ENCODE measurements around the gene ADCY2. TPM values are rescaled to one million over a fixed set of nuclear protein-coding genes. Genes with fewer than 3 reads are reported as not detected.

Gene ADCY2
- total RNA-seq, 1 experiment from 2014 or later: not detected

DNA sequence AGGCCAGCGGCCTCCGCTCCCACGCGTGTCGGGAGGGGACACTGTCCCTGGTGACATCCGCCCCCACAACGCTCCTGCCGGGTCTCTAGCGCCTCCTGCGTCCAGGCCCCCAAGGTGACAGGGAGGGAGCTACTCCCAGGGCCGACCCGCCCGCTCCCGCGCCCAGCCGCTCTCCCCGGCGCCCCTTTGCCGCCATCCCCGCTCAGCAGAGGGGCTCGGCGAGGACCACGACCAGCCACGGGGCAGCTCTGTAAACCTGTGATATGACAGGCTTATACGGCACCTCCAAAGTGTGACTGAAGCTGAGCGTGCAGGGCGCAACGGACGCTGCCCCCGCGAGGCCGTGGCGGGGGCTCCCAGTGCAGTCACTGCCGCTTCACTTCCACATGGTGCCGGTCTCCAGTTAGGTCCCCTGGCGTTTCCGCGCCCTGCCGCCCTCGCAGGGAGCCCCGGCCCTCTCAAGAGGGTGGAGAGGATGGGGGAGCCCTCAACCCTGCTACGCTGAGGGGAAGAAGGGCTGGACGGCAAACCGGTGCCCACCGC lies 978 bp upstream of the ADCY2 start:
- H3K4me1 Mint-ChIP-seq (ENCODE audit: insufficient read depth, unreplicated experiment): no peaks in the 10 kb centered on the region
- H3K27me3 Mint-ChIP-seq (ENCODE audit: insufficient read depth, unreplicated experiment): peaks cover 22% of the 10 kb centered on the region
- no peaks in the 10 kb centered on the region for H3K36me3 Mint-ChIP-seq (ENCODE audit: insufficient read depth, unreplicated experiment)
- intact Hi-C loops (cut with micrococcal nuclease): no loop called here
- no peak for DNase-seq (ENCODE audit: unreplicated experiment)
- TF ChIP-seq, protein P1, sequence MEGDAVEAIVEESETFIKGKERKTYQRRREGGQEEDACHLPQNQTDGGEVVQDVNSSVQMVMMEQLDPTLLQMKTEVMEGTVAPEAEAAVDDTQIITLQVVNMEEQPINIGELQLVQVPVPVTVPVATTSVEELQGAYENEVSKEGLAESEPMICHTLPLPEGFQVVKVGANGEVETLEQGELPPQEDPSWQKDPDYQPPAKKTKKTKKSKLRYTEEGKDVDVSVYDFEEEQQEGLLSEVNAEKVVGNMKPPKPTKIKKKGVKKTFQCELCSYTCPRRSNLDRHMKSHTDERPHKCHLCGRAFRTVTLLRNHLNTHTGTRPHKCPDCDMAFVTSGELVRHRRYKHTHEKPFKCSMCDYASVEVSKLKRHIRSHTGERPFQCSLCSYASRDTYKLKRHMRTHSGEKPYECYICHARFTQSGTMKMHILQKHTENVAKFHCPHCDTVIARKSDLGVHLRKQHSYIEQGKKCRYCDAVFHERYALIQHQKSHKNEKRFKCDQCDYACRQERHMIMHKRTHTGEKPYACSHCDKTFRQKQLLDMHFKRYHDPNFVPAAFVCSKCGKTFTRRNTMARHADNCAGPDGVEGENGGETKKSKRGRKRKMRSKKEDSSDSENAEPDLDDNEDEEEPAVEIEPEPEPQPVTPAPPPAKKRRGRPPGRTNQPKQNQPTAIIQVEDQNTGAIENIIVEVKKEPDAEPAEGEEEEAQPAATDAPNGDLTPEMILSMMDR (IDR thresholded peaks at IDR 0.05; ENCODE audit: unreplicated experiment): no peak
- H3K9me3 Mint-ChIP-seq (ENCODE audit: unreplicated experiment): no peaks in the 10 kb centered on the region
- H3K27ac Mint-ChIP-seq (ENCODE audit: low read depth, unreplicated experiment): no peak overlapping the region
- POLR2A ChIA-PET: no interaction called here
- CTCF ChIA-PET: interaction anchor here (1.1 kb wide), 1 partner anchor 422 kb away, joined by 4 read pairs; no protein-coding TSS in a partner anchor
- H3K4me3 Mint-ChIP-seq (ENCODE audit: unreplicated experiment): no peak overlapping the region
- no TSS peak for BruUV-seq (replicated peaks)

DNA sequence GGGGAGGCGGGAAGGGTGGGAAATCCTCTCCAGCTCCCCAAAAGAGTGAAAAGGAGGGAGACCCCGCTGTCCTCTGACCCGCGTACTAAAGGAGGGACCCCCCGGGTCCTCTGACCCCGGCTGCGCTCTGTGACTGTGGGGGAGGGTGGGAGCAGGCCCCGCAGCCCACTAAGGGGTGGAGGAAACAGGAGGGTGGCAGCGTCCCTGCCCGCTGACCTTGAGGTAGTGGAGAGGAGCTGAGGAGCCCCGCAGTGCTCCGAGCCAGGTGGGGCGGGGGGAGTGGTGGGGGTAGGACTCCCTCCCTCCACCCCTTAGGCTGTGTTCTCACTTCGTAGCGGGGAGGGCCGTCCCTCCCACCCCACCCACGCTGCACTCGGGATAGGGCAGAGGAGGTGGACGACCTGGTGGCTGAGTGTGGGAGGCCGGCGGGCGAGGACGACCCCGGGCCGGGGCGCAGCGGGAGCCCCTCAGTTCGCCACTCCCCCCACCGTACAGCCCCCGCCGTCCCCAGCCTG lies 449 bp upstream of the ADCY2 start:
- no peak for DNase-seq (ENCODE audit: unreplicated experiment)
- no TSS peak for BruUV-seq (replicated peaks)
- H3K27me3 Mint-ChIP-seq (ENCODE audit: insufficient read depth, unreplicated experiment): peaks cover 22% of the 10 kb centered on the region
- CTCF ChIA-PET: interaction anchor here (1.1 kb wide), 1 partner anchor 421 kb away, joined by 4 read pairs; no protein-coding TSS in a partner anchor
- POLR2A ChIA-PET: no interaction called here
- H3K4me1 Mint-ChIP-seq (ENCODE audit: insufficient read depth, unreplicated experiment): no peaks in the 10 kb centered on the region
- H3K36me3 Mint-ChIP-seq (ENCODE audit: insufficient read depth, unreplicated experiment): no peaks in the 10 kb centered on the region
- H3K4me3 Mint-ChIP-seq (ENCODE audit: unreplicated experiment): no peak overlapping the region
- TF ChIP-seq, protein P1 (IDR thresholded peaks at IDR 0.05; ENCODE audit: unreplicated experiment): no peak
- no peak overlapping the region for H3K27ac Mint-ChIP-seq (ENCODE audit: low read depth, unreplicated experiment)
- intact Hi-C loops (cut with micrococcal nuclease): no loop called here
- H3K9me3 Mint-ChIP-seq (ENCODE audit: unreplicated experiment): no peaks in the 10 kb centered on the region

DNA sequence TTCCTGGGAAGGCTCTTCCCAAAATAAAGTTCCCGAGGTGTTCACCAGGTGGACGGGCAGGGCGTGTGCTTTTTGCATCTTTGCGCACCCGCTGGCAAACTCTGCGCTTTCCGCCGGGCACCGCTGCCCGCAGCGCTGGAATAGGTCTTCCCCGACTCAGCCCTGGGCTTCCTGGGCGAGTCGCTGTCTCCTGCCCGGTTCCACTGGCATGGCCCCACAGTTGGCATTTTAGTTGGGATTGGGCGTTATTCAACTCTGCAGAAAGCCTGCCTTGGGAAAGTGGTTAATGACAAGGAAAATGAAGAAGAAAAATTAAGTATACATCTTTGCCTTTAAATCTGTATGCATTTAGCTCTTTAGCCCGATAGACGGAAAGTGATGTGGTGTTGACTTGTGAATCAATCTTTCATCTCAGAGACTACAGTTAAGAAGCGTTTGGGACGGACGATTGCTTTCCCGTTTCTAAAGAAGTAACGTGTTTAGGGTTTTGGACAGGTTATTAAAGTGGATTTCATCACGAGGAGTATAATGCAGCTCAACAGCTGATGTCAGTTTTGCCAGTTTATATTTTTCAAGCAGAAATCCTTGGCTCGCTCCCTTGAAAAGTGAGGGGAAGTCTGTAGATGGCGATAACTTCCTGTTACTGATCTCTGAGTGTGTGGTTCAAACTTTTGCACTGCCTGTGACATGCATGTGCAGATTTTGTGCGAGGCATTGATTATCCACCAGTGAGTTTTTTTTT lies 946 bp downstream of the ADCY2 start:
- Mint-ChIP-seq H3K4me1 (ENCODE audit: insufficient read depth, unreplicated experiment) (no peaks in the 10 kb centered on the region), H3K9me3 (ENCODE audit: unreplicated experiment) (no peaks in the 10 kb centered on the region), H3K27me3 (ENCODE audit: insufficient read depth, unreplicated experiment) (peaks cover 27% of the 10 kb centered on the region), H3K4me3 (ENCODE audit: unreplicated experiment) (no peak overlapping the region), H3K27ac (ENCODE audit: low read depth, unreplicated experiment) (no peak overlapping the region), H3K36me3 (ENCODE audit: insufficient read depth, unreplicated experiment) (no peaks in the 10 kb centered on the region)
- ChIA-PET POLR2A (no interaction called here), CTCF (interaction anchor here (0.6 kb wide), 1 partner anchor 631 kb away, joined by 3 read pairs; no protein-coding TSS in a partner anchor)
- no TSS peak for BruUV-seq (replicated peaks)
- intact Hi-C loops (cut with micrococcal nuclease): no loop called here
- TF ChIP-seq, protein P1 (IDR thresholded peaks at IDR 0.05; ENCODE audit: unreplicated experiment): no peak
- DNase-seq (ENCODE audit: unreplicated experiment): no peak

DNA sequence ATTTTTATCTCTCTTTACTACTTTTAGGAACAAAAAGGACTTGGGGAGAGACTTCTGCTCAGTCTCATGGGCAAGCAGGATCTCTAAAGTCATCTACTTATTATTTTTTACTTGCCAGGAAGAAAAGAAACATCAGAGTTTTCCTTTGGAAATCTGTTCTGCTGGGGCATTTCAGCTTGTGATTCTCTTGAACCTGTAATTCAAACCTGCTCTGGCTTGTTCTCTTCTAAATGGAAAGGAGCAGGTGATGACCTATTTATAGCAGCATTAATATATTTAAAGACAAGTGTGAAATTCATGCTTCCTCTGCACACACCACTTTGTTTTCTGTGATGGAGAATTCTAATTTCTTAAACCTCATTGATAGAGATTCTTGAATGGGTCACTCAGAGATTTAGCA lies 2.0 kb downstream of the ADCY2 start:
- no peaks in the 10 kb centered on the region for H3K4me1 Mint-ChIP-seq (ENCODE audit: insufficient read depth, unreplicated experiment)
- no peak overlapping the region for H3K4me3 Mint-ChIP-seq (ENCODE audit: unreplicated experiment)
- DNase-seq (ENCODE audit: unreplicated experiment): no peak
- POLR2A ChIA-PET: no interaction called here
- no peaks in the 10 kb centered on the region for H3K36me3 Mint-ChIP-seq (ENCODE audit: insufficient read depth, unreplicated experiment)
- intact Hi-C loops (cut with micrococcal nuclease): no loop called here
- H3K27ac Mint-ChIP-seq (ENCODE audit: low read depth, unreplicated experiment): no peak overlapping the region
- no peaks in the 10 kb centered on the region for H3K9me3 Mint-ChIP-seq (ENCODE audit: unreplicated experiment)
- TF ChIP-seq, protein P1 (IDR thresholded peaks at IDR 0.05; ENCODE audit: unreplicated experiment): no peak
- peaks cover 38% of the 10 kb centered on the region for H3K27me3 Mint-ChIP-seq (ENCODE audit: insufficient read depth, unreplicated experiment)
- CTCF ChIA-PET: interaction anchor here (1.7 kb wide), 1 partner anchor 347 kb away, joined by 5 read pairs; no protein-coding TSS in a partner anchor
- no TSS peak for BruUV-seq (replicated peaks)

Data from MCF 10A (cell line).